WERI-Rb-1 (cell line): Measurements from ENCODE around the gene LRFN5.
"Not testable (repeated sequence)": the region's sequence is repeated elsewhere in the genome, so short reads cannot be mapped to it uniquely, and the experiment has no call there.

Source experiments
- DNase-seq: peaks from one replicate; pipeline ENCODE4 v3.0.0-alpha.2; 2020
- H3K27ac ChIP-seq: fragments of 250-450 bp; sonication (Bioruptor Pico); 2 replicates; pipeline ENCODE4 v1.5.1; 2020; ENCODE audit warnings: mild to moderate bottlenecking, moderate library complexity
- H3K27me3 ChIP-seq: fragments of 250-450 bp; sonication (Bioruptor Pico); 2 replicates; pipeline ENCODE4 v1.5.1; 2021; ENCODE audit warnings: mild to moderate bottlenecking, low read depth, moderate library complexity; ENCODE audit not compliant: insufficient read depth, severe bottlenecking
- H3K36me3 ChIP-seq: fragments of 250-450 bp; sonication (Bioruptor Pico); 2 replicates; pipeline ENCODE4 v1.5.1; 2020; ENCODE audit warnings: mild to moderate bottlenecking, moderate library complexity
- H3K4me3 ChIP-seq: 2 replicates; pipeline ENCODE4 v1.5.1; 2011; ENCODE audit warnings: low read depth, mild to moderate bottlenecking, control low read depth, low read length
- H3K9me3 ChIP-seq: fragments of 250-450 bp; sonication (Bioruptor Pico); 2 replicates; pipeline ENCODE4 v1.5.1; 2021; ENCODE audit warnings: mild to moderate bottlenecking, moderate library complexity; ENCODE audit not compliant: severe bottlenecking
- CTCF ChIP-seq: IDR thresholded peaks from 2 replicates; pipeline ENCODE4 v1.5.1; 2011; ENCODE audit warnings: low read depth, mild to moderate bottlenecking, control low read depth, inconsistent platforms, low read length

LRFN5 gene

DNA sequence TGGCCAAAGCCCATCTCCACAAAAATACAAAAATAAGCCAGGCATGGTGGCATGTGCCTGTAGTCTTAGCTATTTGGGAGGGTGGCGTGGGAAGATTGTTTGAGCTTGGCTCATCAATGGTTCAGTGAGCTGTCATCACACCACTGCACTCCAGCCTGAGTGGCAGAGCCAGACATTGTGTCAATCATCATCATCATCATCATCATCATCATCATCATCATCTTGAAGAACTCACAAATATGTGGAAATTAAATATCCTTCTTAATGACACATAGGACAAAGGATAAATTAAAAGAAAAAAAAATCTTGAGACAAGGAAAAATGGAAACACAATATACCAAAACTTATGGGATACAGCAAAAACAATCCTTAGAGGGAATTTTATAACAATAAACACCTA, 132.5 kb downstream of the LRFN5 start:
- Histone ChIP-seq H3K9me3 (no peaks in the 10 kb centered on the region), H3K27me3 (peaks cover 4% of the 10 kb centered on the region), H3K4me3 (no peak overlapping the region), H3K27ac (no peak overlapping the region), H3K36me3 (no peaks in the 10 kb centered on the region)
- TF ChIP-seq CTCF: no peak
- no peak for DNase-seq

GRCh38 chr14:41743140-41743539, 136.5 kb downstream of the LRFN5 start:
- H3K36me3 ChIP-seq: no peaks in the 10 kb centered on the region
- no peak overlapping the region for H3K4me3 ChIP-seq
- TF ChIP-seq CTCF: no peak
- H3K27me3 ChIP-seq: peaks cover 8% of the 10 kb centered on the region
- H3K27ac ChIP-seq: no peak overlapping the region
- no peak for DNase-seq
- H3K9me3 ChIP-seq: no peaks in the 10 kb centered on the region

GRCh38 chr14:41749429-41749828, 142.8 kb downstream of the LRFN5 start:
- no peak for DNase-seq
- H3K36me3 ChIP-seq: no peaks in the 10 kb centered on the region
- TF ChIP-seq CTCF: no peak
- no peak overlapping the region for H3K27ac ChIP-seq
- H3K9me3 ChIP-seq: no peaks in the 10 kb centered on the region
- peaks cover 4% of the 10 kb centered on the region for H3K27me3 ChIP-seq
- no peak overlapping the region for H3K4me3 ChIP-seq

GRCh38 chr14:41750575-41750974, 143.9 kb downstream of the LRFN5 start:
- not testable (repeated sequence) for H3K27me3 ChIP-seq, H3K27ac ChIP-seq, DNase-seq, H3K9me3 ChIP-seq, H3K36me3 ChIP-seq, H3K4me3 ChIP-seq

DNA sequence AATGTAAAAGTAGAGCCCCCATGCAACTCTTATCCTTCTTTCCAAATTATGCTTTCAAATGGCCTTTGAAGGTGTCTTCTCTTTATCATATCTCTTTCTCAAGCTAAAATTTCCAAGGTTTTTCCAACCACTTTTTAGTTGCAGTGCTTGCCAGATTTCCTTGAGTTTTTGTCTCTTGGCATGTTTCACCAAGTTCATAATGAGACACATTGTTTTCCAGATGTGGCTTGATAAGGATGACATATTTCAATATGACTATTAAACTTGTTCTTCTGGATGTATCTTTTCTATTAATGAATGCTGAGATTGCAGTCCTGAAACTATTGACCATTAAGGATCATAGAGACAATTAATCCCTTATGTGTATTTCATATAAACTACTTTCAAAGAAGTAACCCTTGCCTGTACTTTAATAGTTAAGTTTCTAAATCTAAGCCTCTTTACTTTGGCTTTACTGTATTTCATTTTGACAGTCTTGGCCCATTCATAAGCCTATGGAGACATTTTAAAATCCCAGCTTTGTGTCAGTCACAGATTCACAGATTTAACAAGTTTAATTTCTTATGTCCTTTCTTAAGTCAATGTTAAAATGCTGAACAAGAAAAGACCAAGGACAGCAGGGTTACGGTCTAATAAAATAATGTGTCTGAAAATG, 151.5 kb downstream of the LRFN5 start:
- no peak overlapping the region for H3K27ac ChIP-seq
- no peak for DNase-seq
- H3K9me3 ChIP-seq: peaks cover 3% of the 10 kb centered on the region
- TF ChIP-seq CTCF: no peak
- H3K4me3 ChIP-seq: no peak overlapping the region
- no peaks in the 10 kb centered on the region for H3K27me3 ChIP-seq
- no peaks in the 10 kb centered on the region for H3K36me3 ChIP-seq

GRCh38 chr14:41761204-41761603, 154.5 kb downstream of the LRFN5 start:
- DNase-seq: no peak
- no peak for TF ChIP-seq CTCF
- H3K27me3 ChIP-seq: no peaks in the 10 kb centered on the region
- H3K36me3 ChIP-seq: no peaks in the 10 kb centered on the region
- H3K9me3 ChIP-seq: peaks cover 3% of the 10 kb centered on the region
- no peak overlapping the region for H3K4me3 ChIP-seq
- no peak overlapping the region for H3K27ac ChIP-seq
